ENCODE measurements around the gene DGKD. TPM values are rescaled to one million over a fixed set of nuclear protein-coding genes. Genes with fewer than 3 reads are reported as not detected.

Gene DGKD
- total and polyA plus RNA-seq, 2 donors (not counting 1 experiment from before 2014, with no cell fraction given), result 224 to 396 TPM

DNA sequence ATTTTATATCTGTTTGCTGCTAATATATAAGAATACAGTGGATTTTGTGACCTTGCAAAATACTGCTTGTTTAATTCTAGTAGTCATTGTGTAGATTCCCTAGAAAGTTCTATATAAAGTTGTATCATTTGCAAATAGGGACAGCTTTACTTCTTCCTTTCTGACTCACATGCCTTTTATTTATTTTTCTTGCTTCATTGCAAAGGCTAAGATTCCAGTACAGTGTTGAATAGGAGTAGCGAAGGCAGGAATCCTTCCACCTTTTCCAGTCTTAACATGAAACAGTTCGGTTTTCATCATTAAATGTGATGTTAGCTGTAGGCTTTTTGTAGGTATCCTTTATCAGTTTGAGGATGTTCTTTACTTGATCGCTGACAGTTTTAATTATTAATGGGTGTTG, 58.1 kb downstream of the DGKD start:
- no peak for ATAC-seq (ENCODE audit: low read depth)
- Mint-ChIP-seq H3K27ac (peak overlapping the region; percentile 46), H3K4me3 (no peak overlapping the region), H3K27me3 (no peaks in the 10 kb centered on the region), H3K9me3 (ENCODE audit: insufficient read depth) (no peaks in the 10 kb centered on the region), H3K4me1 (peaks cover 79% of the 10 kb centered on the region)
- Histone ChIP-seq H3K4me2 (replicated peaks; ENCODE audit: low read depth, low read length, poor library complexity, severe bottlenecking) (no peak overlapping the region), H4K20me1 (ENCODE audit: control insufficient read depth, insufficient read depth, low read length, poor library complexity, severe bottlenecking) (peaks cover 27% of the 10 kb centered on the region), H2AFZ (ENCODE audit: insufficient read depth, low read depth, low read length, poor library complexity, severe bottlenecking) (no peak overlapping the region), H3K36me3 (replicated peaks in 1 of 2; ENCODE audit: control extremely low read depth in 1 of 2, control insufficient read depth in 1 of 2, extremely low read depth in 1 of 2, insufficient read depth in 2 of 2, low read length in 1 of 2) (peaks cover 19 to 52% of the 10 kb centered on the region in 2 experiments), H3K27ac (ENCODE audit: low read length in 2 of 2) (no peak overlapping the region), H3K4me1 (ENCODE audit: control insufficient read depth in 2 of 2, insufficient read depth in 2 of 2, low read length in 2 of 2) (peaks cover 71 to 73% of the 10 kb centered on the region in 2 donors), H3K4me3 (ENCODE audit: control extremely low read depth in 1 of 5, extremely low read depth in 1 of 5, insufficient read depth in 1 of 5, low read depth in 2 of 5, low read length in 4 of 5) (no peak overlapping the region), H3K27me3 (replicated peaks in 1 of 4; ENCODE audit: control extremely low read depth in 1 of 4, control insufficient read depth in 3 of 4, insufficient read depth in 4 of 4, low read length in 3 of 4) (no peaks in the 10 kb centered on the region), H3K79me2 (ENCODE audit: control insufficient read depth, insufficient read depth, low read length) (peaks cover 82% of the 10 kb centered on the region), H3K9ac (ENCODE audit: low read length) (no peak overlapping the region), H3K9me3 (ENCODE audit: control extremely low read depth in 1 of 3, control insufficient read depth in 2 of 3, insufficient read depth in 1 of 3, low read length in 2 of 3) (peaks cover 0 to 6% (median 5%) of the 10 kb centered on the region in 3 donors)
- intact Hi-C loops (cut with micrococcal nuclease), result no loop called here
- no peak for DNase-seq
- ChIA-PET POLR2A (no interaction called here), CTCF (interaction anchor here (3.2 kb wide), 1 partner anchor 31 kb away, joined by 14 read pairs; no protein-coding TSS in a partner anchor)
- no peak for TF ChIP-seq EZH2 (IDR thresholded peaks at IDR 0.05; ENCODE audit: borderline replicate concordance, insufficient read depth, low read depth, low read length, poor library complexity, severe bottlenecking)
- TF ChIP-seq, protein P1, sequence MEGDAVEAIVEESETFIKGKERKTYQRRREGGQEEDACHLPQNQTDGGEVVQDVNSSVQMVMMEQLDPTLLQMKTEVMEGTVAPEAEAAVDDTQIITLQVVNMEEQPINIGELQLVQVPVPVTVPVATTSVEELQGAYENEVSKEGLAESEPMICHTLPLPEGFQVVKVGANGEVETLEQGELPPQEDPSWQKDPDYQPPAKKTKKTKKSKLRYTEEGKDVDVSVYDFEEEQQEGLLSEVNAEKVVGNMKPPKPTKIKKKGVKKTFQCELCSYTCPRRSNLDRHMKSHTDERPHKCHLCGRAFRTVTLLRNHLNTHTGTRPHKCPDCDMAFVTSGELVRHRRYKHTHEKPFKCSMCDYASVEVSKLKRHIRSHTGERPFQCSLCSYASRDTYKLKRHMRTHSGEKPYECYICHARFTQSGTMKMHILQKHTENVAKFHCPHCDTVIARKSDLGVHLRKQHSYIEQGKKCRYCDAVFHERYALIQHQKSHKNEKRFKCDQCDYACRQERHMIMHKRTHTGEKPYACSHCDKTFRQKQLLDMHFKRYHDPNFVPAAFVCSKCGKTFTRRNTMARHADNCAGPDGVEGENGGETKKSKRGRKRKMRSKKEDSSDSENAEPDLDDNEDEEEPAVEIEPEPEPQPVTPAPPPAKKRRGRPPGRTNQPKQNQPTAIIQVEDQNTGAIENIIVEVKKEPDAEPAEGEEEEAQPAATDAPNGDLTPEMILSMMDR (IDR thresholded peaks at IDR 0.05), result no peak
- WGBS (ENCODE audit: insufficient coverage), result no CpG with 5 or more reads among the region's 3 CpGs

DNA sequence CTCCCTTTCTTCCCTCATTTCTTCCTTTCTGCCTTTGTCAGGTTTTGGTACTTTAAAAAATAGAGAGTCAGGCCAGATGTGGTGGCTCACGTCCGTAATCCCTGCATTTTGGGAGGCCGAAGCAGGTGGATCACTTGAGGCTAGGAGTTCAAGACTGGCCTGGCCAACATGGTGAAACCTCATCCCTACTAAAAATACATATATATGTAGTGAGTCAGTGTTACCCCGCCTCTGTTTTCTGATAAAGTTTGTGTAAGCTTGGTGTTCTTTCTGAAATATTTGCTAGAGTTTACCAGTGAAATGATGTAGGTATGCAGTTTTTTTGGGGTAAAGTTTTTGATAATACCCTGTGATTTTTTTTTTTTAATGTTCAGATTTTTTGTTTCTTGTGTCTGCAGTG, 58.8 kb downstream of the DGKD start:
- no peaks in the 10 kb centered on the region for H3K9me3 Mint-ChIP-seq (ENCODE audit: insufficient read depth)
- peaks cover 0 to 6% (median 5%) of the 10 kb centered on the region in 3 donors for H3K9me3 ChIP-seq (ENCODE audit: control extremely low read depth in 1 of 3, control insufficient read depth in 2 of 3, insufficient read depth in 1 of 3, low read length in 2 of 3)
- intact Hi-C loops (cut with micrococcal nuclease), result no loop called here
- no peak overlapping the region for H2AFZ ChIP-seq (ENCODE audit: insufficient read depth, low read depth, low read length, poor library complexity, severe bottlenecking)
- ATAC-seq (ENCODE audit: low read depth) (no peak), DNase-seq (no peak)
- peak overlapping the region; percentile 65 for H3K27ac Mint-ChIP-seq
- no peak for TF ChIP-seq EZH2 (IDR thresholded peaks at IDR 0.05; ENCODE audit: borderline replicate concordance, insufficient read depth, low read depth, low read length, poor library complexity, severe bottlenecking)
- TF ChIP-seq, protein P1 (IDR thresholded peaks at IDR 0.05), result no peak
- H3K9ac ChIP-seq (ENCODE audit: low read length), result no peak overlapping the region
- peak overlapping the region; percentile 30 to 92 for H3K27ac ChIP-seq (ENCODE audit: low read length in 2 of 2)
- H3K4me1 ChIP-seq (ENCODE audit: control insufficient read depth in 2 of 2, insufficient read depth in 2 of 2, low read length in 2 of 2), result peaks cover 75 to 79% of the 10 kb centered on the region in 2 donors
- no peaks in the 10 kb centered on the region for H3K27me3 ChIP-seq (replicated peaks in 1 of 4; ENCODE audit: control extremely low read depth in 1 of 4, control insufficient read depth in 3 of 4, insufficient read depth in 4 of 4, low read length in 3 of 4)
- H3K4me3 ChIP-seq (ENCODE audit: control extremely low read depth in 1 of 5, extremely low read depth in 1 of 5, insufficient read depth in 1 of 5, low read depth in 2 of 5, low read length in 4 of 5), result no peak overlapping the region
- ChIA-PET CTCF (interaction anchor here (3.2 kb wide), 1 partner anchor 30 kb away, joined by 14 read pairs; no protein-coding TSS in a partner anchor), POLR2A (no interaction called here)
- peaks cover 31% of the 10 kb centered on the region for H4K20me1 ChIP-seq (ENCODE audit: control insufficient read depth, insufficient read depth, low read length, poor library complexity, severe bottlenecking)
- WGBS (ENCODE audit: insufficient coverage), result no CpG with 5 or more reads among the region's 4 CpGs
- H3K4me3 Mint-ChIP-seq, result no peak overlapping the region
- H3K36me3 ChIP-seq (replicated peaks in 1 of 2; ENCODE audit: control extremely low read depth in 1 of 2, control insufficient read depth in 1 of 2, extremely low read depth in 1 of 2, insufficient read depth in 2 of 2, low read length in 1 of 2), result peaks cover 17 to 54% of the 10 kb centered on the region in 2 experiments
- peaks cover 84% of the 10 kb centered on the region for H3K79me2 ChIP-seq (ENCODE audit: control insufficient read depth, insufficient read depth, low read length)
- H3K4me2 ChIP-seq (replicated peaks; ENCODE audit: low read depth, low read length, poor library complexity, severe bottlenecking), result no peak overlapping the region
- peaks cover 82% of the 10 kb centered on the region for H3K4me1 Mint-ChIP-seq
- H3K27me3 Mint-ChIP-seq, result no peaks in the 10 kb centered on the region
